HG02973 (cell line): ENCODE results near the gene TEX51.

ENCODE experiments used
- ATAC-seq: cut with Tn5 transposase; IDR thresholded peaks from one replicate; pipeline ENCODE4 v1.9.1; 2021; ENCODE audit warnings: moderate library complexity; ENCODE audit not compliant: unreplicated experiment

The TEX51 gene

DNA sequence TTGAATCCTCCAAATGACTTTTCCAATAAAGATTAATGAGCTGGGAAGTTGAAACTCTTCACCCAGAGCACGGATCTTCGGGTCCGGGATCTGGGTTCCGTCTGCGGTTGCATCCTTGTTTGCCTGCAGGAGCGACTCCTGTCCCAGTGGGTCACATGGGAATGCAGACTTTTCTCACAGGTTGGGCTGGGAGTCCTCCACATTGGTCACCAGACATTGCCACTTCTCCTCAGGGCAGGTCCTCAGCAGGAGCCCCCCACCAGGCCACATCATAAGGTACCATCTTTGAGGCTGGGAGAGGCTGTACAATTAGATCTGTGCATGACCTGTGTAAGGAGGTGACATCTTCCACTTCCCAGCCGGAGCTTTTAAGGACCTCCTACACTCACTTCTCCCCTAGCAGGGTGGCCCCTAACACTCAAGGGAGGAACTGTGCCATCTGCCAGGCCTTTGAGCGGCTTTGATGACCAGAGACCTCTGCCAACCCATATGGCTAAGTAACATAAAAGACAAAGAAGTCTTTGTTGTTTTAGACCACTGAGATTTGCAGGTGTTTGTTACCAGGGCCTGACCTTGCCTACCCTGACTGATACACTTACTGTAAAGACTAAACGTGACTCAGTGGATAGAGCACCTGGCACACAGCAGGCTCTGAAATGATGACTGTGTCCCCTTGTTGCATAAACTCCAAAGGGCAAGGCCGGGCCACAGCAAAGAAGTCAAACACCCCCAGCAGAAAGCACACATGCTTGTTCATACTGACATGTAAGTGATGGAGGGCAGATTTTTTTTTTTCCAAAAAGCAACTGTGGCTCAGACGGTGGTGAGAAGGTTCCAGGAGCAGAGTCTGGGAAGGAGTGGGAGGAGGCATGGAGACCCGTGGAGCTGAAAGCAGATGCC, 7.9 kb upstream of the TEX51 start:
- ATAC-seq = no peak

GRCh38 chr2:126891681-126892500, 6.8 kb upstream of the TEX51 start:
- ATAC-seq = no peak

DNA sequence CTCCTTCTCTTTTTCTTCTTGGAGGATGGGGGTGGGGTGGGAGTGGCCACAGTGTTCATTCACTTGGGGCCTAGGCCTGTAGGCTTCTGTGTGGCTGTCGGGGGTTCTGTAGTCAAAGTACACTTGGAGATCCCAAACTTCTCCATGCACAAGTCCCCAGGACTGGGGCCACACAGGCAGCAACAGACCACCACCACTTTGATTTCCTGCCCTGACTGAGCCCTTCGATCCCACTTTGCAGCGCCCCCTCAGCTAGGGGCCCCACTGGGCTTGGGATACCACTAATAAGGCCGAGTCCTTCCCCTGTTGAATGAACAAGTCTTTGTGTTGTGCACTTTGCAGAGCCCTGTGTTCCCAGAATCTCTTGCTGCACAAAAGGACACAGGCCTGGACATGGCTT, 5.5 kb upstream of the TEX51 start:
- no peak for ATAC-seq

GRCh38 chr2:126893606-126894005, 5.1 kb upstream of the TEX51 start:
- ATAC-seq = no peak

GRCh38 chr2:126894082-126894481, 4.6 kb upstream of the TEX51 start:
- ATAC-seq = no peak

GRCh38 chr2:126894585-126895182, 4.0 kb upstream of the TEX51 start:
- no peak for ATAC-seq

DNA sequence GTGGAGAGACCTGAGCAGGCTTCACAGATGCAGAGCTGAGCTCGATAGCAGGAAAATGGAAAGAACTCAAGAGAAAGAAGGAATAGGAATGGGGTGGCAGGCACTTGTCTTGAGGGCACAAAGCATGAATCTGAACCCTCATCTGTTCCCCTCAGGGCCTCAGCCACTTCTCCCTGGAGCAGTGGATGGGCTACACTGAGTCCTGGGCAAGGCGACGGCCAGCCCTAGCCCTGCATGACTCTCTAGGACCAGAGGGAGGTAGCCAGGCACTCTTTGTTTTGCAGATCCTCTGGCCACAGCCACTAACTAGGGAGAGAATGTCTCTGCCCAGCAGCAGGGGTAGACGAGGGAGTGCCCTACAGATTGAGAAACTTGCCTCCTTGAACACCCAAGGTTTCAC, 3.4 kb upstream of the TEX51 start:
- ATAC-seq = no peak

GRCh38 chr2:126896471-126896870, 2.2 kb upstream of the TEX51 start:
- no peak for ATAC-seq

DNA sequence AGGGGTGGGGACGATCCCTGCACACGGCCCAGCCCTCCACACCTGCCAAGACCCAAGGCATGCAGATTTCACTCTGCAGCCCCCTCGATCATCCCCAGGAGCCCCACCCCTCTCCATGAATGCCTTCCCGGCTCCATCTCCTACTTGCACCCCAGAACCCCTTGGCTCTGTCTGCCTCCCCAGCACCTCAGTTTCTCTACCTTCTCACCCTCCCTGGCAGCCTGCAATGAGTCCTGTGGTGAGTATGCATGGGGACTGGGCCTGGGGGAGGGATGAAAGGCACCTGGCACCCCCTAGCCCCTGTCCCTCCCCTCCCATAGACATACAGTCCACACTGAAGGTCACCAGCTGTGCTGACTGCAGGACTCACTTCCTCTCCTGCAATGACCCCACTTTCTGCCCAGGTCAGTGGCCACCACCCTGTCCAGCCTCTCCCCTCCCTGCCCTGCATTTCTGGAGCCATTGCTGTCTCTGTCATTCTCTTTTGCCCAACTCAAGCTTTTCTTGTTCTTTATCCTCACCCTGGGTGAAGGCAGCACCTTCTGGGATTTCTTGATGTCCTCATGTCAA, 1.0 kb downstream of the TEX51 start:
- ATAC-seq = no peak

GRCh38 chr2:126900646-126901319, 2.1 kb downstream of the TEX51 start:
- ATAC-seq = no peak

- ATAC-seq = no peak
Observed at GRCh38 chr2:126901459-126901858, 2.8 kb downstream of the TEX51 start.

GRCh38 chr2:126902152-126902835, 3.6 kb downstream of the TEX51 start:
- no peak for ATAC-seq

DNA sequence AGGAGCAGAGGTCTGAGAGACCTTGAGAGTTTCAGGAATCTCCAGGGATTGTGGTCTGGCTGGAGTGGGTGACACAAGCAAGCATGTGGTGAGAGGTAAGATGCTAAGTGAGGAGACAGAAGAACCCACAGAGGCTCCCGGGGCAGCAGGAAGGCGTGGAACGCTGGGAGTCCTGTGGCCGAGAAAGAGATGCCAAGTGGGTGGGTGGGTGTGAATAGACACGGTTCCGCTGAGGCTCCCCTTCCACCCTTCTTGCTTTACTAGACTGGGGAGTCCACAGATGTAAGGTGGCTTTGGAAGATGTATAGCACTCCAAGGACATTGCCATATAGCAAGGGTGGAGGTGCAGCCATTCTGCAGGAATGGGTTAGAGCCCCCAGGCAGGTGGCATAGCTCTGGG, 4.2 kb downstream of the TEX51 start:
- no peak for ATAC-seq

- ATAC-seq = no peak
Observed at GRCh38 chr2:126905991-126906390, 7.3 kb downstream of the TEX51 start.

DNA sequence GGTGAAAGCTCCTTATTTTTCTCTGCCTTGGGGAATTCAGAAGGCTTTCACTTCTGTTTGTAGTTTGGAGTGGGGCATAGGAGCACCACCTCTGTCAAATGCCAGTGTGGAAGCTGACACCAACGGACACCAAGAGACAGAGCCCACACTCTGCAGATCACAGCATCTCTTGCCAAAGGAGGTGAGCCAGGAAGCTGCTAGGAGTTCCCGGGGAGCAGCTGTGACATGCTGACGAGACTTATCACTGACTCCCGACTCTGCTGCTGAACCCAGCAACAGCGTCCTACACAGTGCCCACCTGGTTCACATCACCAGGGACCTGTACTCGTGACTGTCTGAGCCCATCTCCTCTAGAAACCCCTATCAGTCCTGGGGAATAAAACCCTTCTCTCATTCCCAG, 8.1 kb downstream of the TEX51 start:
- no peak for ATAC-seq

- ATAC-seq = no peak
Observed at GRCh38 chr2:126907671-126908070, 9.0 kb downstream of the TEX51 start.

DNA sequence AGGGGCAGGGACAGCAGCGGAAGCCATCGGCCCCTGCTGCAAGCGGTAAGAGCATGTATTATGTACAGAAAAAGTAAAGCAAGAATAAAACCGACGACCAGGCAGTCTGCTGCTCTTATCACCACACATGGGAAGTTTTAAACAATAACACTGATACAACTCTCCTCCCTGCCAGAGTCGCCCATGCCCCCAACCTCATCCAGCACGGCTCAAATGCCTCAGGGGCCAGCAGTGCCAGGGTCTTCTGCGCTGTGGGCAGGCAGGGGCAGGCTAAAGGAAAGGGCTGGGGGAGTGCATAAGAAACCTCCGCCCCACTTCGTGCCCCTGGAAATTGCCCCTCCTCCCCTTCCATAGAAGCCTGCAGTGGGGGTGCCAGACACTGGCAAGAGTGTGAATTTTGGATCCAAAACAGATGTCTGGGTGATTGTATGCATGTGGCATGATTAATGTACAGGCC, 10.1 kb downstream of the TEX51 start:
- no peak for ATAC-seq

- no peak for ATAC-seq
Observed at GRCh38 chr2:126909366-126909765, 10.7 kb downstream of the TEX51 start.

GRCh38 chr2:126909781-126910180, 11.1 kb downstream of the TEX51 start:
- no peak for ATAC-seq

DNA sequence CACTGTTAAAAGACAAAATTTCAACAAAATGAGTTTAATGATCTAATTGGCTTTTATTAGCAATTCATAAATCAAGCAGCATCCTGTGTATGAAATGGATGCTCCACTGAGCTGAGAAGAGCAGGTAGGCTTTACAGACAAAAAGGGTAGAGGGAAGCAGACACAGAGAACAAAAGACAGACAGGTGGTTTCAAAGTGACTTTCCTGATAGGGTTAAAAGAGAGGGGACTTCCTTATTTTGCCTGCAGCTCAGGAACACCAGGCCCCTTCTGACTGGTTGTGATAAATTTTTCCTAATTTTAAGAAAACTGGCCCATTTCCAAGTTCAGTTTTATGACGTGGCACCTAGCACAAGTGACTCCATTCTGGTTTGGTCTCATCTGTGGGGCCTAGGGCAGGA, 11.9 kb downstream of the TEX51 start:
- no peak for ATAC-seq
